A673 (cell line): ENCODE results near the gene RBMS1. TPM values are rescaled to one million over a fixed set of nuclear protein-coding genes. Genes with fewer than 3 reads are reported as not detected.

Experiments
- BruUV-seq: library from RNA; stranded (reverse); fragments of 400-500 nt; replicated peaks from 2 replicates; lab custom pipeline; 2021; lab: Mats Ljungman, UMichigan
- CTCF ChIA-PET: fragments of 300-600 bp; sonication (Branson Sonifier 250); formaldehyde crosslinking; loops from one replicate; lab custom pipeline; 2022; ENCODE audit warnings: antibody characterized with exemption; lab: Charles Lee
- POLR2A ChIA-PET: fragments of 300-600 bp; sonication (Branson Sonifier 250); formaldehyde crosslinking; loops from one replicate; lab custom pipeline; 2022; ENCODE audit warnings: antibody characterized with exemption; ENCODE audit not compliant: low non-redundant PET; lab: Charles Lee
- DNase-seq: peaks from one replicate; pipeline ENCODE4 v3.0.0-alpha.2; 2015; ENCODE audit warnings: low spot score
- H3K27ac ChIP-seq: fragments of 200-600 bp; sonication (generic); 2 replicates; pipeline ENCODE4 v1.5.1; 2016; ENCODE audit warnings: mixed run types, low read depth, mild to moderate bottlenecking, mixed read lengths, antibody characterized with exemption, low read length; ENCODE audit not compliant: poor library complexity, severe bottlenecking
- H3K27me3 ChIP-seq: fragments of 200-600 bp; sonication (generic); replicated peaks from 2 replicates; pipeline ENCODE4 v1.6.1; 2017; ENCODE audit warnings: mixed run types, low read depth, mild to moderate bottlenecking, mixed read lengths, antibody characterized with exemption, low read length; ENCODE audit not compliant: insufficient read depth, poor library complexity
- H3K36me3 ChIP-seq: fragments of 200-600 bp; sonication (generic); 2 replicates; pipeline ENCODE4 v1.6.1; 2016; ENCODE audit warnings: mixed run types, mild to moderate bottlenecking, mixed read lengths, antibody characterized with exemption, low read length; ENCODE audit not compliant: insufficient read depth, poor library complexity, severe bottlenecking
- H3K4me1 ChIP-seq: fragments of 200-600 bp; sonication (generic); 2 replicates; pipeline ENCODE4 v1.6.1; 2017; ENCODE audit warnings: mixed run types, mild to moderate bottlenecking, mixed read lengths, antibody characterized with exemption, low read length; ENCODE audit not compliant: insufficient read depth, poor library complexity, severe bottlenecking
- H3K4me3 ChIP-seq: fragments of 200-600 bp; sonication (generic); 2 replicates; pipeline ENCODE4 v1.5.1; 2016; ENCODE audit warnings: low read depth, mixed run types, mild to moderate bottlenecking, mixed read lengths, low read length; ENCODE audit not compliant: poor library complexity, severe bottlenecking
- H3K9me3 ChIP-seq: fragments of 200-600 bp; sonication (generic); 2 replicates; pipeline ENCODE4 v1.6.1; 2016; ENCODE audit warnings: mixed run types, low read depth, mild to moderate bottlenecking, mixed read lengths, antibody characterized with exemption, low read length; ENCODE audit not compliant: poor library complexity, severe bottlenecking
- EZH2 ChIP-seq: fragments of 200-600 bp; sonication (generic); IDR thresholded peaks from 2 replicates; pipeline ENCODE4 v1.6.1; 2017; ENCODE audit warnings: borderline replicate concordance, low read depth, mild to moderate bottlenecking, mixed read lengths, antibody characterized with exemption, low read length; ENCODE audit not compliant: poor library complexity, severe bottlenecking
- intact Hi-C: fragments of 100-400 bp; cut with micrococcal nuclease; formaldehyde crosslinking; loops from one replicate; pipeline ENCODE4 v1.10.0; 2022; ENCODE audit not compliant: unreplicated experiment
- total RNA-seq: library from RNA; stranded (reverse); gene quantifications from 2 replicates; pipeline ENCODE4 v1.2.3, GENCODE V29; 2021
- TF ChIP-seq, protein P1 (sequence below): fragments of 300-800, 200-600 bp; sonication (generic); conservative IDR thresholded peaks from 2 replicates; pipeline ENCODE4 v1.5.1; 2017; ENCODE audit warnings: low read depth, mild to moderate bottlenecking, antibody characterized with exemption, low read length, moderate library complexity, mixed read lengths

The RBMS1 gene
- total RNA-seq, 1 experiment from 2014 or later: 84.9 TPM

DNA sequence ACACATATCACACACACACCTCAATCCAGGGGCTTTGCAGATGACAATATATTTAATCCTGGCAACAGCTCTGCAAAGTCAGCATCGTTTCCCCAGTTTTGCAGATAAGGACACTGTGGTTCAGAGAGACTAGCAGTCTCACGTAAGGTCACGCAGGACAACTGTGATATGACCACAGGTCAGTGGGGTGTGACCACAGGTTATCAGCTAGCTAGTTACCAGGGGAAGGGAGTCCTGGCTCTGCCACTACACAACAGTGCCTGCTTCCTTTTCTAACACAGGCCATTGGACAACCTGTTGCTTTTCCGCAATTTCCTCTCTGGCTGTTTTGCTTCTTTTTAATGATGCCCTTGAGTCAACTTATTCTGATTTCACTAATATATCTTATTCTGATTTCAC is 33.3 kb downstream of the RBMS1 start:
- no peaks in the 10 kb centered on the region for H3K9me3 ChIP-seq
- no peak overlapping the region for H3K27ac ChIP-seq
- no peaks in the 10 kb centered on the region for H3K36me3 ChIP-seq
- no TSS peak for BruUV-seq
- ChIA-PET CTCF (no interaction called here), POLR2A (no interaction called here)
- intact Hi-C loops: no loop called here
- no peak for TF ChIP-seq EZH2
- TF ChIP-seq, protein P1, sequence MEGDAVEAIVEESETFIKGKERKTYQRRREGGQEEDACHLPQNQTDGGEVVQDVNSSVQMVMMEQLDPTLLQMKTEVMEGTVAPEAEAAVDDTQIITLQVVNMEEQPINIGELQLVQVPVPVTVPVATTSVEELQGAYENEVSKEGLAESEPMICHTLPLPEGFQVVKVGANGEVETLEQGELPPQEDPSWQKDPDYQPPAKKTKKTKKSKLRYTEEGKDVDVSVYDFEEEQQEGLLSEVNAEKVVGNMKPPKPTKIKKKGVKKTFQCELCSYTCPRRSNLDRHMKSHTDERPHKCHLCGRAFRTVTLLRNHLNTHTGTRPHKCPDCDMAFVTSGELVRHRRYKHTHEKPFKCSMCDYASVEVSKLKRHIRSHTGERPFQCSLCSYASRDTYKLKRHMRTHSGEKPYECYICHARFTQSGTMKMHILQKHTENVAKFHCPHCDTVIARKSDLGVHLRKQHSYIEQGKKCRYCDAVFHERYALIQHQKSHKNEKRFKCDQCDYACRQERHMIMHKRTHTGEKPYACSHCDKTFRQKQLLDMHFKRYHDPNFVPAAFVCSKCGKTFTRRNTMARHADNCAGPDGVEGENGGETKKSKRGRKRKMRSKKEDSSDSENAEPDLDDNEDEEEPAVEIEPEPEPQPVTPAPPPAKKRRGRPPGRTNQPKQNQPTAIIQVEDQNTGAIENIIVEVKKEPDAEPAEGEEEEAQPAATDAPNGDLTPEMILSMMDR: no peak
- H3K27me3 ChIP-seq: no peaks in the 10 kb centered on the region
- no peak for DNase-seq
- peaks cover 9% of the 10 kb centered on the region for H3K4me1 ChIP-seq
- no peak overlapping the region for H3K4me3 ChIP-seq

DNA sequence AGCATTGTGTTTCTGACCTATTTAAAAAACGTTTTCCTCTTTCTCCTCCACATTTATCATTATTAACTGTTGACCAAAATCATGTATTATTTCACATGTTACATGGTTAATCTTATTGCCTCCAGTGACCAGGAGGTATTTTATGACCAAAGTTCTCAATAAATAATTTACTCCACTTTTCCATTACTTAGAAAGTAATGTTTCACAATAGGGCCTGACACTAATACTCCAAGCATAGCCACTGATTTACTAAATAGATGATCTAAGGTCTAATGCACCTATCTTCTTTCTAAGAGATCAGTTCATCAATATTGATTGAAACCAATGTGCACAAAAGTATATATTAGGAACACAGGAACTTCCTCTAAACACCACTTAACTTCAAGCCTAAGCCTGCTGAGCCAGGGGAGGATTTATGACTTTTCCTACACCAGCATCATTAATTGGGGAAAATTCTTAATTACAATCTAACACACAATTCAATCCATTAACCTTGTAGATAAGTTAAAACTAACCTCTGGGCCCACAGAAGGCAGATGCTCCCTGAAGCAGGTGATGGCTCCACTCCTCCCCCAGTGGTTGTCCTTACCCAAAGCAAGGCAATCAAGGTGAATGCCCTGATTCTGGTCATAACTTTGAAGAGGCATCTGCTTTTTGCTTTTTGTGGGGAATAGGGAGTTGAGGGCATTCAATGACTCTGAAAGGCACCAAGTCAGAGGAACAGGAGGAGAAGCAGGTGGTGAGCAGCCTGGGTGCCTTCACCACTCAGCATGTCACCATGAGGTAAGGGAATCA is 33.9 kb downstream of the RBMS1 start:
- Histone ChIP-seq H3K9me3 (no peaks in the 10 kb centered on the region), H3K27ac (no peak overlapping the region), H3K4me3 (no peak overlapping the region), H3K36me3 (no peaks in the 10 kb centered on the region), H3K4me1 (peaks cover 4% of the 10 kb centered on the region), H3K27me3 (no peaks in the 10 kb centered on the region)
- no peak for DNase-seq
- TF ChIP-seq EZH2: no peak
- TF ChIP-seq, protein P1: no peak
- BruUV-seq: no TSS peak
- POLR2A ChIA-PET: no interaction called here
- CTCF ChIA-PET: no interaction called here
- intact Hi-C loops: no loop called here

DNA sequence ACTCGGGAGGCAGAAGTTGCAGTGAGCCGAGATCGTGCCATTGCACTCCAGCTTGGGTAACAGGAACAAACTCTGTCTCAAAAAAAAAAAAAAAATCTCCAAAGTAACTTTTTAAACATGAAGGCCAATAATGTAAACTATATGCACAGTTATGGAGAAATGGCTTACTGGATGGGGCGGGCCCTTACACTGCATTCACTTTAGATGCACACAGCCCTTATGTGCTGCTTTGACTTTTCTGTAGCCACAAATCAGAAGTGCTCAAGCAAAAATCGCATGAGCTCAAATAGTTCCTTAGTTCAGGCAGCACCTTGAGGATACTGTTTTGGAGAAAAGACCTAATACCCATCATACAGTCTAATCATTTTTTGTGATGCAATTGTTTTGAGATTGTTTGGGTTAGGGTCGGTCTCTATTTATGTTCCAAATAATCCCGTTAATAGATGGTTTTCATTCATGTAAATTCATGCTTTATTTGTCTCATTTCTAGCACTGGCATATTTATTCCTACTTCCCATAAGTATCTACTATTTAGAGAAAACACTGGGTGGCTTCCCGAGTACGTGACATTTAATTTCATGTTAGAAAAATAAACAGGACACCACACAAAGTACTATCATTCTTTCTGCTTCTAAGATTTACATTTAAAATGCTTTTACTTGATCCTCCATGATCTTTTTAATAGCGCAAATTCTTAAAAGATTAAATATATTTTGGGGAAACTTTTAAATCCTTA is 34.7 kb downstream of the RBMS1 start:
- H3K36me3 ChIP-seq: no peaks in the 10 kb centered on the region
- no TSS peak for BruUV-seq
- DNase-seq: no peak
- no peak for TF ChIP-seq EZH2
- TF ChIP-seq, protein P1: no peak
- CTCF ChIA-PET: no interaction called here
- no peak overlapping the region for H3K27ac ChIP-seq
- H3K27me3 ChIP-seq: no peaks in the 10 kb centered on the region
- POLR2A ChIA-PET: no interaction called here
- H3K9me3 ChIP-seq: no peaks in the 10 kb centered on the region
- H3K4me1 ChIP-seq: peaks cover 11% of the 10 kb centered on the region
- intact Hi-C loops: no loop called here
- H3K4me3 ChIP-seq: no peak overlapping the region
